HG03095 (cell line): ENCODE results near the gene SOD3.

Source experiments
- ATAC-seq: cut with Tn5 transposase; IDR thresholded peaks from one replicate; pipeline ENCODE4 v1.9.1; 2021; ENCODE audit warnings: moderate library complexity; ENCODE audit not compliant: unreplicated experiment

Gene SOD3

GRCh38 chr4:24801136-24801855 is 5.9 kb downstream of the SOD3 start:
- no peak for ATAC-seq

- no peak for ATAC-seq
These were observed 7.3 kb downstream of the SOD3 start for GRCh38 chr4:24802648-24803047.

- no peak for ATAC-seq
These were observed 9.7 kb downstream of the SOD3 start for GRCh38 chr4:24805067-24805466.

- no peak for ATAC-seq
These were observed 10.2 kb downstream of the SOD3 start for GRCh38 chr4:24805566-24805965.

- ATAC-seq = no peak
These were observed 11.0 kb downstream of the SOD3 start for GRCh38 chr4:24806206-24806990.

- no peak for ATAC-seq
These were observed 12.2 kb downstream of the SOD3 start for GRCh38 chr4:24807611-24808010.

- no peak for ATAC-seq
These were observed 12.9 kb downstream of the SOD3 start for GRCh38 chr4:24808261-24808660.

- no peak for ATAC-seq
These were observed 13.6 kb downstream of the SOD3 start for GRCh38 chr4:24808955-24809354.

- ATAC-seq = no peak
These were observed 14.0 kb downstream of the SOD3 start for GRCh38 chr4:24809376-24809775.

- ATAC-seq = no peak
These were observed 14.5 kb downstream of the SOD3 start for GRCh38 chr4:24809815-24810405.

- no peak for ATAC-seq
These were observed 15.7 kb downstream of the SOD3 start for GRCh38 chr4:24810871-24811631.

GRCh38 chr4:24813732-24814131 is 18.4 kb downstream of the SOD3 start:
- no peak for ATAC-seq

- no peak for ATAC-seq
These were observed 21.4 kb downstream of the SOD3 start for GRCh38 chr4:24816797-24817196.

- ATAC-seq = no peak
These were observed 25.2 kb downstream of the SOD3 start for GRCh38 chr4:24820541-24820940.

- no peak for ATAC-seq
These were observed 29.3 kb downstream of the SOD3 start for GRCh38 chr4:24824720-24825119.

- ATAC-seq = no peak
These were observed 36.3 kb downstream of the SOD3 start for GRCh38 chr4:24831637-24832036.

GRCh38 chr4:24835696-24836095 is 40.3 kb downstream of the SOD3 start:
- ATAC-seq = no peak

- no peak for ATAC-seq
These were observed 41.4 kb downstream of the SOD3 start for GRCh38 chr4:24836661-24837242.

- no peak for ATAC-seq
These were observed 42.0 kb downstream of the SOD3 start for GRCh38 chr4:24837336-24837735.

GRCh38 chr4:24837781-24838180 is 42.4 kb downstream of the SOD3 start:
- no peak for ATAC-seq

- no peak for ATAC-seq
These were observed 45.0 kb downstream of the SOD3 start for GRCh38 chr4:24840362-24840761.
